Mesenchymal stem cell (in vitro differentiated cells and primary cell): ENCODE results near the gene THADA.

Source experiments
- DNase-seq: peaks from one replicate; pipeline ENCODE4 v3.0.0-alpha.2; 2013
- H2AFZ ChIP-seq: one replicate; pipeline ENCODE4 v1.6.1; 2013; ENCODE audit warnings: low read depth, mild to moderate bottlenecking, control low read depth, inconsistent platforms, low read length, moderate library complexity
- H2AK5ac ChIP-seq: 2 replicates; pipeline ENCODE4 v1.6.1; 2013; ENCODE audit warnings: low read length, moderate library complexity, mild to moderate bottlenecking, inconsistent platforms; ENCODE audit not compliant: severe bottlenecking
- H2BK120ac ChIP-seq: one replicate; pipeline ENCODE4 v1.6.1; 2013; ENCODE audit warnings: low read depth, mild to moderate bottlenecking, inconsistent platforms, low read length, moderate library complexity
- H2BK12ac ChIP-seq, 2 experiments: one replicate each; pipeline ENCODE4 v1.6.1; 2013; ENCODE audit warnings: inconsistent platforms in 2 of 2, low read length in 2 of 2, mild to moderate bottlenecking in 2 of 2, moderate library complexity in 2 of 2, control low read depth in 1 of 2
- H2BK15ac ChIP-seq: one replicate; pipeline ENCODE4 v1.6.1; 2013; ENCODE audit warnings: mild to moderate bottlenecking, low read depth, inconsistent platforms; ENCODE audit not compliant: poor library complexity, severe bottlenecking
- H2BK5ac ChIP-seq: 2 replicates; pipeline ENCODE4 v1.6.1; 2013; ENCODE audit warnings: low read depth, mild to moderate bottlenecking, low read length, control low read depth, inconsistent platforms; ENCODE audit not compliant: poor library complexity, severe bottlenecking
- H3K14ac ChIP-seq, 2 experiments: one replicate each; pipeline ENCODE4 v1.6.1; 2013; ENCODE audit warnings: inconsistent platforms in 2 of 2, low read length in 2 of 2, control low read depth in 1 of 2, mild to moderate bottlenecking in 1 of 2, moderate library complexity in 1 of 2
- H3K18ac ChIP-seq, 2 experiments: one replicate each; pipeline ENCODE4 v1.6.1; 2013; ENCODE audit warnings: inconsistent platforms in 2 of 2, low read length in 2 of 2, control low read depth in 1 of 2, low read depth in 1 of 2, mild to moderate bottlenecking in 1 of 2
- H3K23ac ChIP-seq, 2 experiments: one replicate each; pipeline ENCODE4 v1.6.1; 2013; ENCODE audit warnings: inconsistent platforms in 2 of 2, low read length in 2 of 2, mild to moderate bottlenecking in 2 of 2, moderate library complexity in 2 of 2, control low read depth in 1 of 2
- H3K27ac ChIP-seq: 2 replicates; pipeline ENCODE4 v1.5.1; 2013; ENCODE audit warnings: mild to moderate bottlenecking, moderate library complexity, low read length, control low read depth, inconsistent platforms; ENCODE audit not compliant: poor library complexity, severe bottlenecking
- H3K27me3 ChIP-seq, 2 experiments: 2 replicates each; pipeline versions ENCODE4 v1.6.1 to v1.7.0; 2013; ENCODE audit warnings: low read length in 2 of 2, mild to moderate bottlenecking in 2 of 2, moderate library complexity in 2 of 2, control low read depth in 1 of 2, inconsistent platforms in 1 of 2; ENCODE audit not compliant: control insufficient read depth in 1 of 2, insufficient read depth in 1 of 2
- H3K36me3 ChIP-seq, 2 experiments: 2 replicates each; pipeline versions ENCODE4 v1.6.1 to v1.7.0; 2013; ENCODE audit warnings: low read length in 2 of 2, control low read depth in 1 of 2, inconsistent platforms in 1 of 2, low read depth in 1 of 2, mild to moderate bottlenecking in 1 of 2; ENCODE audit not compliant: insufficient read depth in 2 of 2, control insufficient read depth in 1 of 2
- H3K4ac ChIP-seq, 2 experiments: one replicate each; pipeline ENCODE4 v1.6.1; 2013; ENCODE audit warnings: inconsistent platforms in 2 of 2, low read length in 2 of 2, mild to moderate bottlenecking in 2 of 2, moderate library complexity in 2 of 2, control low read depth in 1 of 2, low read depth in 1 of 2
- H3K4me1 ChIP-seq: 2 replicates; pipeline ENCODE4 v1.6.1; 2013; ENCODE audit warnings: low read depth, low read length, control low read depth; ENCODE audit not compliant: control insufficient read depth, insufficient read depth
- H3K4me2 ChIP-seq: 2 replicates; pipeline ENCODE4 v1.6.1; 2013; ENCODE audit warnings: low read length, mild to moderate bottlenecking, inconsistent platforms; ENCODE audit not compliant: poor library complexity, severe bottlenecking
- H3K4me3 ChIP-seq, 2 experiments: 2 replicates each; pipeline versions ENCODE4 v1.5.1 to v1.7.0; 2013; ENCODE audit warnings: low read length in 2 of 2, mild to moderate bottlenecking in 2 of 2, control low read depth in 1 of 2, low read depth in 1 of 2; ENCODE audit not compliant: insufficient read depth in 1 of 2
- H3K79me1 ChIP-seq: replicated peaks from 2 replicates; pipeline ENCODE4 v1.6.1; 2013; ENCODE audit warnings: mild to moderate bottlenecking, control low read depth, low read length, inconsistent platforms; ENCODE audit not compliant: poor library complexity, severe bottlenecking
- H3K9ac ChIP-seq: 2 replicates; pipeline ENCODE4 v1.7.0; 2013; ENCODE audit warnings: mild to moderate bottlenecking, low read length, moderate library complexity
- H3K9me3 ChIP-seq: 2 replicates; pipeline ENCODE4 v1.7.0; 2013; ENCODE audit warnings: mild to moderate bottlenecking, low read length; ENCODE audit not compliant: control insufficient read depth
- H4K8ac ChIP-seq: one replicate; pipeline ENCODE4 v1.6.1; 2013; ENCODE audit warnings: inconsistent platforms, mild to moderate bottlenecking, low read length, moderate library complexity
- H4K91ac ChIP-seq: one replicate; pipeline ENCODE4 v1.6.1; 2013; ENCODE audit warnings: mild to moderate bottlenecking, low read length, inconsistent platforms
- WGBS: methylation state at CpG from one replicate; pipeline ENCODE4 v1.1.7; 2013; ENCODE audit warnings: mixed read lengths; 5-methylcytosine and 5-hydroxymethylcytosine counted together

Gene THADA

GRCh38 chr2:43279317-43279840, 316.5 kb downstream of the THADA start:
- WGBS, result 98% methylated on average over 6 of the region's 8 CpGs
- H2AFZ ChIP-seq, result no peak overlapping the region

DNA sequence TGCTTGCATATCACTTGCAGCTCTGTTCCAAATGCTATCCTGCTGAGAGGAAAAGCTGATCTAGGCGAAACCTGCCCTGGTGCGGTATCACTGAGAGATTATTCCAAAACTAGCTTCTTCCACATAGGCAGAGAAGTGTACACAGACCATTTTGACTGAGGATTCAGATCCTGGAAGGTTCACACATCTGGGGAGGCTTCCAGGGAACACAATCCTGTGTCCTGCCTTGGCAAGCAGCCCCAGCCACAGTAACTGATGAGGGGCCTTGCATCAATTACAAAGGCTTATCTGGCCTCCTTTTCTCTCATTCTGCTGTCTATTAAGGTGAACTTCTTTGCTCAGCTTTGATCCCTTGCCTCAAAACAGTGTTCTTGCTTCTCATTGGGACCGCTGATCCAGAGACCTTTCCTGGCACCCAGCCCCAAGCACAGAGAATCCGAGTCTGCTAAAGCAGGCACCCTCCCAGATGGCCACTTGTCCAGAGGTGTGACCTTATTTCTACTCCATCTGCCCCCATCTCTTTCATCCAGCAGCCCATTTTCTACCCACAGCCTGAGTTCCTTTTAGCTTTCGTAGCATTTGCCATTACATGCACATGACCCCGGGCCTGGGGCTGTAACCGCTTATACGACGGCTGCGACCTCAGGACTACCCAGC, 317.1 kb downstream of the THADA start:
- no peak overlapping the region for H3K9ac ChIP-seq
- no peak overlapping the region for H3K4me3 ChIP-seq
- H2BK15ac ChIP-seq, result no peak overlapping the region
- no peaks in the 10 kb centered on the region for H3K27me3 ChIP-seq
- no peak overlapping the region for H3K4me2 ChIP-seq
- WGBS, result 96% methylated on average over 10 of the region's 10 CpGs
- no peak for DNase-seq
- H3K23ac ChIP-seq, result no peak overlapping the region
- no peak overlapping the region for H3K14ac ChIP-seq
- no peaks in the 10 kb centered on the region for H3K9me3 ChIP-seq
- peak overlapping the region; percentile 26 for H2AK5ac ChIP-seq
- peaks cover 4 to 34% of the 10 kb centered on the region in 2 experiments for H3K36me3 ChIP-seq
- no peak overlapping the region for H3K27ac ChIP-seq
- peak overlapping the region in 1 of 2 experiments; percentile 5 for H3K18ac ChIP-seq
- H4K8ac ChIP-seq, result no peak overlapping the region
- H2BK12ac ChIP-seq, result peak overlapping the region; percentile 15 to 23
- peaks cover 19% of the 10 kb centered on the region for H3K4me1 ChIP-seq
- no peak overlapping the region for H4K91ac ChIP-seq
- H2BK120ac ChIP-seq, result no peak overlapping the region
- no peak overlapping the region for H2AFZ ChIP-seq
- no peak overlapping the region for H3K4ac ChIP-seq
- no peaks in the 10 kb centered on the region for H3K79me1 ChIP-seq
- H2BK5ac ChIP-seq, result no peak overlapping the region

More at GRCh38 chr2:43279317-43279840, 316.5 kb downstream of the THADA start:
- Histone ChIP-seq H3K4me3 (no peak overlapping the region), H4K8ac (no peak overlapping the region), H3K9me3 (peaks cover 3% of the 10 kb centered on the region), H2AK5ac (no peak overlapping the region), H3K14ac (no peak overlapping the region), H3K27me3 (no peaks in the 10 kb centered on the region), H3K18ac (no peak overlapping the region), H2BK120ac (no peak overlapping the region), H3K27ac (no peak overlapping the region), H3K23ac (no peak overlapping the region), H2BK15ac (no peak overlapping the region), H4K91ac (no peak overlapping the region), H3K4me2 (no peak overlapping the region), H3K4ac (no peak overlapping the region), H2BK12ac (no peak overlapping the region), H2BK5ac (no peak overlapping the region), H3K36me3 (peaks cover 8 to 40% of the 10 kb centered on the region in 2 experiments), H3K79me1 (no peaks in the 10 kb centered on the region), H3K9ac (no peak overlapping the region), H3K4me1 (peaks cover 14% of the 10 kb centered on the region)
- DNase-seq, result no peak

GRCh38 chr2:43276962-43277391, 318.9 kb downstream of the THADA start:
- Histone ChIP-seq H3K4ac (peak overlapping the region in 1 of 2 experiments; percentile 20), H4K8ac (peak overlapping the region; percentile 76), H3K14ac (peak overlapping the region in 1 of 2 experiments; percentile 28), H3K27me3 (no peaks in the 10 kb centered on the region), H3K27ac (peak overlapping the region; percentile 10), H2AFZ (no peak overlapping the region), H2BK12ac (peak overlapping the region; percentile 55 to 83), H2BK5ac (no peak overlapping the region), H4K91ac (peak overlapping the region; percentile 57), H3K18ac (peak overlapping the region in 1 of 2 experiments; percentile 86), H3K9me3 (no peaks in the 10 kb centered on the region), H3K79me1 (no peaks in the 10 kb centered on the region), H3K4me1 (peaks cover 24% of the 10 kb centered on the region), H3K23ac (no peak overlapping the region), H2BK15ac (peak overlapping the region; percentile 100), H3K36me3 (peaks cover 4 to 18% of the 10 kb centered on the region in 2 experiments), H2AK5ac (peak overlapping the region; percentile 5), H3K4me2 (no peak overlapping the region), H3K4me3 (no peak overlapping the region), H2BK120ac (peak overlapping the region; percentile 66), H3K9ac (no peak overlapping the region)
- whole genome bisulfite sequencing, result 63% methylated on average over 3 of the region's 3 CpGs
- peak; percentile 27 for DNase-seq

DNA sequence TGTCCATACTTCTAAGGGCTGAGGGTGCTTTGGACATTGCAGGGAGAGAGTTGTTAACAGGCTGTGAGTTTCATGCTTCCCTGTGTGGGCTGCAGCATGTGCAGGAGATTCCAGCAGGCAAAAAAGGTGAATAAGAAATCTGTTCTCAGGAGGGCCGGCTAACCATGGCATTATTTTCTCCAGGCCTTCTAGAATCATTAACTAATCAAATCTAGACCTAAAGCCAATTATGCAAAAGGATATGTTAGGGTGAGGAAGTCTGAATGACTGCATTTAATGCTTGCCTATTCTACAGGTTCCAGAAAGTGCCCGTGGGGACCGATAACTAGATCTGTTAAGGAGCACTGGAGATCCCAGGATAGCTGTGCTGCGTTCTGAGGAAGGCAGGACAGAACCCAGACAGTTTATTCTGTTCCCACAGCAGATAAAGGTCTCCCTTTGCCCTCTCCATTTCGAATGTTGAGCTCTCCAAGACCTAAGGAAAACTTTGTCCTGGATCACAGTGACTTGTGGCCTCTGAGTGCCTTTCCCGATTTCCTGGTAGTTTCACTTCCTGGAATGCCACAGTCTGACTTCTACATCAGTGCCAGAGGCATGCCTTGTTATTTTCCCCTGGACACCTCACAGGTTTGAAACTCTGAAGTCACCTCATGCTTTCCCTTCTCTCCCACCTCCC, 319.4 kb downstream of the THADA start:
- H4K8ac ChIP-seq, result peak overlapping the region; percentile 76
- H3K18ac ChIP-seq, result peak overlapping the region; percentile 64 to 86
- peak overlapping the region in 1 of 2 experiments; percentile 20 for H3K4ac ChIP-seq
- no peak overlapping the region for H2BK5ac ChIP-seq
- no peak overlapping the region for H2BK120ac ChIP-seq
- H3K9ac ChIP-seq, result no peak overlapping the region
- no peak overlapping the region for H2AK5ac ChIP-seq
- no peak overlapping the region for H3K4me2 ChIP-seq
- H3K4me1 ChIP-seq, result peaks cover 24% of the 10 kb centered on the region
- H2BK15ac ChIP-seq, result no peak overlapping the region
- H3K9me3 ChIP-seq, result no peaks in the 10 kb centered on the region
- H2BK12ac ChIP-seq, result peak overlapping the region in 1 of 2 experiments; percentile 83
- H3K36me3 ChIP-seq, result peaks cover 0 to 12% of the 10 kb centered on the region in 2 experiments
- H4K91ac ChIP-seq, result peak overlapping the region; percentile 57
- H2AFZ ChIP-seq, result no peak overlapping the region
- DNase-seq, result peak; percentile 45
- H3K4me3 ChIP-seq, result no peak overlapping the region
- no peaks in the 10 kb centered on the region for H3K79me1 ChIP-seq
- H3K27me3 ChIP-seq, result no peaks in the 10 kb centered on the region
- peak overlapping the region; percentile 16 for H3K27ac ChIP-seq
- H3K23ac ChIP-seq, result no peak overlapping the region
- no peak overlapping the region for H3K14ac ChIP-seq
- 65% methylated on average over 5 of the region's 6 CpGs for WGBS
